Activated CD8-positive, alpha-beta memory T cell treated with anti-CD3 and anti-CD28 coated beads for 36 hours (primary cell): ENCODE results near the gene ADD2. TPM values are rescaled to one million over a fixed set of nuclear protein-coding genes. Genes with fewer than 3 reads are reported as not detected.

Experiments
- CTCF ChIA-PET: fragments of 350-600 bp; sonication (Branson Sonifier 250); formaldehyde crosslinking; loops from one replicate; lab custom pipeline; 2021; ENCODE audit warnings: antibody characterized with exemption; lab: Charles Lee
- POLR2A ChIA-PET: fragments of 350-600 bp; sonication (Branson Sonifier 250); formaldehyde crosslinking; loops from one replicate; lab custom pipeline; 2021; ENCODE audit warnings: antibody characterized with exemption; lab: Charles Lee
- total RNA-seq, 2 experiments: library from RNA; stranded (reverse); gene quantifications; one replicate each; pipeline ENCODE4 v1.2.3, GENCODE V29; 2021

The ADD2 gene
- total RNA-seq, 2 experiments from 2014 or later, result 2.0 to 2.8 TPM

- POLR2A ChIA-PET, result no interaction called here
- CTCF ChIA-PET, result interaction anchor here (0.7 kb wide), 1 partner anchor 374 kb away, joined by 3 read pairs; no protein-coding TSS in a partner anchor
These were observed 81.2 kb downstream of the ADD2 start for GRCh38 chr2:70686577-70687460.

- CTCF ChIA-PET, result no interaction called here
These were observed 82.2 kb downstream of the ADD2 start for GRCh38 chr2:70685771-70686171.

GRCh38 chr2:70684846-70685622 is 83.0 kb downstream of the ADD2 start:
- POLR2A ChIA-PET, result no interaction called here
- CTCF ChIA-PET, result no interaction called here

More at GRCh38 chr2:70685771-70686171, 82.2 kb downstream of the ADD2 start:
- POLR2A ChIA-PET, result no interaction called here

- POLR2A ChIA-PET, result no interaction called here
These were observed 84.5 kb downstream of the ADD2 start for GRCh38 chr2:70683455-70683854.

GRCh38 chr2:70680735-70681134 is 87.3 kb downstream of the ADD2 start:
- CTCF ChIA-PET, result no interaction called here
- POLR2A ChIA-PET, result no interaction called here

More at GRCh38 chr2:70683455-70683854, 84.5 kb downstream of the ADD2 start:
- CTCF ChIA-PET, result no interaction called here

GRCh38 chr2:70679259-70679658 is 88.7 kb downstream of the ADD2 start:
- ChIA-PET CTCF (no interaction called here), POLR2A (no interaction called here)

- CTCF ChIA-PET, result no interaction called here
- POLR2A ChIA-PET, result no interaction called here
These were observed 89.3 kb downstream of the ADD2 start for GRCh38 chr2:70678576-70679143.

GRCh38 chr2:70676301-70677035 is 91.5 kb downstream of the ADD2 start:
- POLR2A ChIA-PET, result no interaction called here
- CTCF ChIA-PET, result no interaction called here

- CTCF ChIA-PET, result no interaction called here
- POLR2A ChIA-PET, result no interaction called here
These were observed 92.1 kb downstream of the ADD2 start for GRCh38 chr2:70675862-70676261.

- ChIA-PET CTCF (no interaction called here), POLR2A (no interaction called here)
These were observed 93.2 kb downstream of the ADD2 start for GRCh38 chr2:70674636-70675430.

- POLR2A ChIA-PET, result no interaction called here
These were observed 94.9 kb downstream of the ADD2 start for GRCh38 chr2:70673041-70673647.

GRCh38 chr2:70671092-70671675 is 96.8 kb downstream of the ADD2 start:
- CTCF ChIA-PET, result no interaction called here
- POLR2A ChIA-PET, result no interaction called here

More at GRCh38 chr2:70673041-70673647, 94.9 kb downstream of the ADD2 start:
- CTCF ChIA-PET, result no interaction called here

GRCh38 chr2:70670626-70671025 is 97.4 kb downstream of the ADD2 start:
- ChIA-PET POLR2A (no interaction called here), CTCF (no interaction called here)

GRCh38 chr2:70670202-70670601 is 97.8 kb downstream of the ADD2 start:
- POLR2A ChIA-PET, result no interaction called here
- CTCF ChIA-PET, result no interaction called here

GRCh38 chr2:70668911-70669310 is 99.1 kb downstream of the ADD2 start:
- CTCF ChIA-PET, result no interaction called here
- POLR2A ChIA-PET, result no interaction called here

GRCh38 chr2:70668432-70668831 is 99.6 kb downstream of the ADD2 start:
- POLR2A ChIA-PET, result no interaction called here
- CTCF ChIA-PET, result no interaction called here

- POLR2A ChIA-PET, result no interaction called here
- CTCF ChIA-PET, result no interaction called here
These were observed 103.5 kb downstream of the ADD2 start for GRCh38 chr2:70664525-70664924.

GRCh38 chr2:70663411-70663810 is 104.6 kb downstream of the ADD2 start:
- POLR2A ChIA-PET, result no interaction called here
- CTCF ChIA-PET, result no interaction called here
